Upper lobe of left lung (tissue), 6 donors: ENCODE data around the gene ST3GAL3. TPM values are rescaled to one million over a fixed set of nuclear protein-coding genes. Genes with fewer than 3 reads are reported as not detected.

Source experiments
- ATAC-seq, 2 donors: fragments of 200-7000 bp; cut with Tn5 transposase; one replicate each; pipeline ENCODE4 v1.9.1; 2022; ENCODE audit warnings: mild to moderate bottlenecking in 2 of 2, moderate library complexity in 2 of 2; ENCODE audit not compliant: low FRiP score in 2 of 2
- DNase-seq, 2 donors: peaks; one replicate each; pipeline ENCODE4 v3.0.0-alpha.2; 2019 to 2020
- H3K27ac ChIP-seq, 4 donors: fragments of 200-600 bp; sonication (generic); one replicate each; pipeline ENCODE4 v1.5.1; 2016 to 2019
- H3K27me3 ChIP-seq, 4 donors: fragments of 200-600 bp; sonication (generic); one replicate each; pipeline ENCODE4 v1.5.1; 2017 to 2019
- H3K36me3 ChIP-seq, 4 donors: fragments of 200-600 bp; sonication (generic); one replicate each; pipeline ENCODE4 v1.5.1; 2016 to 2019
- H3K4me1 ChIP-seq, 4 donors: fragments of 200-600 bp; sonication (generic); one replicate each; pipeline ENCODE4 v1.5.1; 2018 to 2019
- H3K4me3 ChIP-seq, 4 donors: fragments of 200-600 bp; sonication (generic); one replicate each; pipeline ENCODE4 v1.5.1; 2017 to 2019; ENCODE audit warnings: mild to moderate bottlenecking in 2 of 4, moderate library complexity in 1 of 4
- H3K9me3 ChIP-seq, 4 donors: fragments of 200-600 bp; sonication (generic); one replicate each; pipeline ENCODE4 v1.5.1; 2018 to 2019
- EP300 ChIP-seq, 4 donors: sonication (generic); formaldehyde crosslinking; IDR thresholded peaks; one replicate each; pipeline ENCODE4 v1.5.1; 2017; ENCODE audit warnings: antibody characterized with exemption in 4 of 4, control low read depth in 2 of 4
- POLR2A ChIP-seq, 4 donors: fragments of 450-650 bp; IDR thresholded peaks; one replicate each; pipeline ENCODE4 v1.5.1; 2016 to 2017; ENCODE audit warnings: antibody characterized with exemption in 4 of 4, mild to moderate bottlenecking in 2 of 4
- POLR2AphosphoS5 ChIP-seq, 2 donors: sonication (generic); formaldehyde crosslinking; IDR thresholded peaks; one replicate each; pipeline ENCODE4 v1.5.1; 2017; ENCODE audit warnings: antibody characterized with exemption in 2 of 2
- WGBS, 2 donors: methylation state at CpG; one replicate each; pipeline ENCODE4 v1.1.5; 2017 to 2018; 5-methylcytosine and 5-hydroxymethylcytosine counted together
- total RNA-seq, 6 donors: library from RNA; depleted of rRNA in 4 of 6; stranded (reverse); fragments of >200 nt in 4 of 6; gene quantifications; one replicate each; pipeline versions ENCODE4 v1.1.0 to v1.2.1, GENCODE V29; 2016 to 2021
- TF ChIP-seq, protein P1 (sequence below), 6 experiments: fragments of 450-650 bp in 4 of 6; fragments of 200-600 bp in 2 of 6; sonication (generic) in 2 of 6; IDR thresholded peaks; one replicate each; pipeline ENCODE4 v1.5.1; 2016 to 2019; ENCODE audit warnings: antibody characterized with exemption in 6 of 6
- donor health status: DM: no; HTN: no; CAD: no; lungs with moderate emphysema.
- donor health status: DM: no; HTN: yes; CAD: no; lungs with severe emphysema.

Gene ST3GAL3
- total RNA-seq, 6 donors from 2014 or later, result 14.4 to 46.1 (median 19.2) TPM

GRCh38 chr1:43949678-43950077, 242.3 kb downstream of the ST3GAL3 start:
- TF ChIP-seq EP300 (IDR thresholded peaks at IDR 0.05) (no peak), POLR2AphosphoS5 (IDR thresholded peaks at IDR 0.05) (no peak)
- H3K27me3 ChIP-seq, result no peaks in the 10 kb centered on the region
- DNase-seq, result peak in 1 of 2 donors; percentile 60
- H3K4me1 ChIP-seq, result peaks cover 24 to 50% (median 26%) of the 10 kb centered on the region in 4 donors
- no peak for ATAC-seq
- no peak overlapping the region for H3K27ac ChIP-seq
- WGBS, 2 donors, result 92% methylated on average over 13 of the region's 13 CpGs; no CpG with 5 or more reads in 1 of the 2 donors
- H3K4me3 ChIP-seq, result no peak overlapping the region
- peaks cover 0 to 11% (median 3%) of the 10 kb centered on the region in 4 donors for H3K36me3 ChIP-seq
- H3K9me3 ChIP-seq, result no peaks in the 10 kb centered on the region

DNA sequence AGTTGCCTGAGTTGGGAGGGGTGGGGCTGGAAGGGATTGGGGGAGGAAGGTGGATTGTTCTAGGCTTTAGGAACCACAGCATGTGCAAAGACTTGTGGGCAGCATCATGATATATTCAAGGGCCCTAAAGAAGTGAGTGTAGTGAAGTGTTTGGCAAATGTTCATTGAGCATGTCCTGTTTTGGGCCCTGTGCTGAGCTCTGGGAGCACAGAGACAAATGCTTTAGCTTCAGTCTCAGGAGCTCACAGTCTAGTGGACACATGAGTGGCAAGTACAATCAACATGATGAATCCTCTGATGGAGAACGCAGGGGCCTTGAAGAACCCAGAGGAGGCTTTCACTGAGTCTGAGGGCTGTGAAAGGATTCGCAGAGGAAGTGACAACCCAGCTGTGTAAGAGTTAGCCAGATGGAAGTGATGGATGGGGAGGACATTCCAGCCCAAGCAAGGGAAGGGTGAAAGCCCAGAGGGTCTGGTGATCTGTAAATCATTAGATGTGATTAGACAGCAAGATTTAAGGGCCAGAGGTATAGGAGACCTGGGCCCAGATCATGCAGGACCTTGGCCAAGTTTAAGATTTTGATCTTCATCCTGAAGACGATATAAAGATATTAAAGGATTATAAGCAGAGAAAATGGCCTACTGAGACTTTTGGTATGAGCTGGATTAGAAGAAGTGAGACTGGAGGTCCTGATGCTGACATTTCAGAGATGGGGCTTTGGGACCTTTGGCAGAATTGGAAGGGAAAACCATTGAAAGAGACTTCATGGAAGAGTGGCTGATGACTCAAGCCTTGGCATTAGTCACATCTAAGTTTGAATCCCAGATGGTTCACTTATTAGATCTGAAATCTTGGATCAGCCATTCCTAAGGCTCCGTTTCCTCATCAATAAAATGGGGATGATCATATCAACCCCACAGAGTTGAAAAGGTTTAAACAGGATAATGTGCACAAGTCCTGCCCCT, 244.0 kb downstream of the ST3GAL3 start:
- H3K9me3 ChIP-seq, result no peaks in the 10 kb centered on the region
- no peaks in the 10 kb centered on the region for H3K27me3 ChIP-seq
- no peak for DNase-seq
- no peak for TF ChIP-seq EP300 (IDR thresholded peaks at IDR 0.05)
- TF ChIP-seq, protein P1, sequence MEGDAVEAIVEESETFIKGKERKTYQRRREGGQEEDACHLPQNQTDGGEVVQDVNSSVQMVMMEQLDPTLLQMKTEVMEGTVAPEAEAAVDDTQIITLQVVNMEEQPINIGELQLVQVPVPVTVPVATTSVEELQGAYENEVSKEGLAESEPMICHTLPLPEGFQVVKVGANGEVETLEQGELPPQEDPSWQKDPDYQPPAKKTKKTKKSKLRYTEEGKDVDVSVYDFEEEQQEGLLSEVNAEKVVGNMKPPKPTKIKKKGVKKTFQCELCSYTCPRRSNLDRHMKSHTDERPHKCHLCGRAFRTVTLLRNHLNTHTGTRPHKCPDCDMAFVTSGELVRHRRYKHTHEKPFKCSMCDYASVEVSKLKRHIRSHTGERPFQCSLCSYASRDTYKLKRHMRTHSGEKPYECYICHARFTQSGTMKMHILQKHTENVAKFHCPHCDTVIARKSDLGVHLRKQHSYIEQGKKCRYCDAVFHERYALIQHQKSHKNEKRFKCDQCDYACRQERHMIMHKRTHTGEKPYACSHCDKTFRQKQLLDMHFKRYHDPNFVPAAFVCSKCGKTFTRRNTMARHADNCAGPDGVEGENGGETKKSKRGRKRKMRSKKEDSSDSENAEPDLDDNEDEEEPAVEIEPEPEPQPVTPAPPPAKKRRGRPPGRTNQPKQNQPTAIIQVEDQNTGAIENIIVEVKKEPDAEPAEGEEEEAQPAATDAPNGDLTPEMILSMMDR (IDR thresholded peaks at IDR 0.05), result no peak
- no peak overlapping the region for H3K27ac ChIP-seq
- H3K36me3 ChIP-seq, result peaks cover 0 to 14% (median 5%) of the 10 kb centered on the region in 4 donors
- no peak overlapping the region for H3K4me3 ChIP-seq
- no peak for ATAC-seq
- 89 to 90% methylated on average over 4 of the region's 4 CpGs for WGBS, 2 donors
- peaks cover 15 to 39% (median 17%) of the 10 kb centered on the region in 4 donors for H3K4me1 ChIP-seq

GRCh38 chr1:43952731-43953346, 245.5 kb downstream of the ST3GAL3 start:
- TF ChIP-seq POLR2AphosphoS5 (IDR thresholded peaks at IDR 0.05), result no peak
- no peak for TF ChIP-seq POLR2A (IDR thresholded peaks at IDR 0.05)
- no peak for TF ChIP-seq EP300 (IDR thresholded peaks at IDR 0.05)
- TF ChIP-seq, protein P1 (IDR thresholded peaks at IDR 0.05), result no peak
- 83 to 88% methylated on average over 6 to 8 of the region's 8 CpGs for WGBS, 2 donors
- no peak overlapping the region for H3K4me3 ChIP-seq
- H3K36me3 ChIP-seq, result peaks cover 0 to 30% (median 19%) of the 10 kb centered on the region in 4 donors
- DNase-seq (no peak), ATAC-seq (no peak)
- no peaks in the 10 kb centered on the region for H3K27me3 ChIP-seq
- H3K27ac ChIP-seq, result no peak overlapping the region
- peaks cover 8 to 30% (median 10%) of the 10 kb centered on the region in 4 donors for H3K4me1 ChIP-seq
- H3K9me3 ChIP-seq, result no peaks in the 10 kb centered on the region

- no peaks in the 10 kb centered on the region for H3K9me3 ChIP-seq
- peaks cover 0 to 35% (median 23%) of the 10 kb centered on the region in 4 donors for H3K36me3 ChIP-seq
- H3K27me3 ChIP-seq, result no peaks in the 10 kb centered on the region
- DNase-seq (no peak), ATAC-seq (no peak)
- 84 to 87% methylated on average over 3 of the region's 3 CpGs for WGBS, 2 donors
- no peak overlapping the region for H3K4me3 ChIP-seq
- TF ChIP-seq EP300 (IDR thresholded peaks at IDR 0.05) (no peak), POLR2A (IDR thresholded peaks at IDR 0.05) (no peak), POLR2AphosphoS5 (IDR thresholded peaks at IDR 0.05) (no peak)
- TF ChIP-seq, protein P1 (IDR thresholded peaks at IDR 0.05), result no peak
- peaks cover 2 to 25% (median 5%) of the 10 kb centered on the region in 4 donors for H3K4me1 ChIP-seq
- H3K27ac ChIP-seq, result no peak overlapping the region
Observed at GRCh38 chr1:43953361-43953760, 246.0 kb downstream of the ST3GAL3 start.

GRCh38 chr1:43954036-43954435, 246.7 kb downstream of the ST3GAL3 start:
- Histone ChIP-seq H3K4me1 (peaks cover 0 to 18% (median 0%) of the 10 kb centered on the region in 4 donors), H3K36me3 (peaks cover 0 to 42% (median 29%) of the 10 kb centered on the region in 4 donors), H3K9me3 (no peaks in the 10 kb centered on the region), H3K4me3 (no peak overlapping the region), H3K27me3 (no peaks in the 10 kb centered on the region), H3K27ac (no peak overlapping the region)
- no peak for TF ChIP-seq POLR2AphosphoS5 (IDR thresholded peaks at IDR 0.05)
- no peak for TF ChIP-seq EP300 (IDR thresholded peaks at IDR 0.05)
- TF ChIP-seq POLR2A (IDR thresholded peaks at IDR 0.05), result no peak
- TF ChIP-seq, protein P1 (IDR thresholded peaks at IDR 0.05), result no peak
- 94 to 99% methylated on average over 4 to 5 of the region's 5 CpGs for WGBS, 2 donors
- ATAC-seq (no peak), DNase-seq (no peak)
